ENCODE data around the gene ASAH2B.

Gene ASAH2B

DNA sequence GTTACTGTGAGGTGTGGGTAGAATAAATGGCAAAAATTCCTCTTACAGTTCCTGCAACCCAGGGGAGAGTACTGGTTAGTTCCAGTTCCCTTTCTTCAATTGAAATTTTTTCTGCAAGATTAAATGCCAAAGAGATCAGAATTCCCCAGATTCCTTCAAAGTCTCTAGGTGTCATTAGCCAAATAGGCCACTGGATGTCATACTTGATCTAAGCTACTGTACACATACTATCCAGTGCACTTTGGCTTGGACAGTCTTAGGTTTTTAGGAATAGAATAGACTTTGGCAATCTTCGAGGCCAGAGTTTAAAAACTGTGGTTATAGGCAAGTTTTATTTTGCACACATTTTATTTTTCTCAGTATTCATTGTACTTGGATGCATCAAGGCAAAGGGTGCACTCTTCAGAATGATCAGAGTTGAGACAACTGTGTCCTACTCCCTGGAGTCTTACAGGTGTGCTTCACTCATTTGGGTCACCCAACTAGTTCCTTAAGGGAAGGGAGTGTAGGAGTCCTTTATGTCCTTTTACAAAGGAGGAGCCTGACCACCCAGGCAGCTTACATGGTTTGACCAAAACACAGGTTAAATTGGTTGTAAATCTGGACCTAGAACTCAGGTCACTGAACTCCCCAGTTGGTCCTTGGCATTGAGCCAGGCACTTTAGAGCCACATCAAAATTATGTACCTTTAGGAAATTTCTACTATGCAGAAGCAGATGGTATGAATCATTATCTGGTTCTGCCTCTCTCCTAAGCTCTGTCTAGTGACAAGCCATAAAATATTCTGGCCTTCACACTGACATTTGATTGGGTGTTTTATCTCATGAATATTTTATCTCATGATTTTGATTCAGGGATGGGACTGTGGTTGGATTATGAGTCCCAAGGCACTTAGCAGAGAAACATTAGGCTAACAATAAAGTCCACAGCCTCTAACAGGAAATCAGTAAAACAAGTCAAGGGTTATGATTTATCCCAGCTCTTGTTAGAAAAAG lies 49.5 kb downstream of the ASAH2B start:
- in situ Hi-C loops (cut with HindIII; ENCODE audit: low pct_ligation_motif_present, low pct_unique_long_range_greater_than_20kb, low sequenced_read_pairs): no loop called here
- peak; percentile 49 for DNase-seq

DNA sequence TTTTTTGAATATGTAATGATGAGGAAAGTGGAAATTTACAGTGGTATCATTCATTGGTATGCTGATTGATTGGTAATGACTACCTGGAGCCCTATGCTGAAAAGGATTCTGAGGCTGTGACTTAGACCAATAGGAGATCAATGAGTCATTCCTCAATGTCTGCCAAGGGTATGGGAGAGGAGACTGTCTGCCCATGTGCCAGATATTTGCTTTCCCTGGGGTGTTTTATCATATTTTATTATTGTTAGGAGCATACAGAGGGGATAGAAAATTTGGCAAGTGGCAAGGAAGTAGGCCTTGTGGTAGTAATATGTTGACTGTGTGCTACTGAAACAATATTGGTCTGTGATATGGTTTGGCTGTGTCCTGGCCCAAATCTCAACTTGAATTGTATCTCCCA lies 54.8 kb downstream of the ASAH2B start:
- DNase-seq: no peak
- in situ Hi-C loops (cut with HindIII; ENCODE audit: low pct_ligation_motif_present, low pct_unique_long_range_greater_than_20kb, low sequenced_read_pairs): no loop called here

GRCh38 chr10:50796693-50797092 lies 57.0 kb downstream of the ASAH2B start:
- in situ Hi-C loops (cut with HindIII; ENCODE audit: low pct_ligation_motif_present, low pct_unique_long_range_greater_than_20kb, low sequenced_read_pairs): no loop called here
- DNase-seq: no peak

DNA sequence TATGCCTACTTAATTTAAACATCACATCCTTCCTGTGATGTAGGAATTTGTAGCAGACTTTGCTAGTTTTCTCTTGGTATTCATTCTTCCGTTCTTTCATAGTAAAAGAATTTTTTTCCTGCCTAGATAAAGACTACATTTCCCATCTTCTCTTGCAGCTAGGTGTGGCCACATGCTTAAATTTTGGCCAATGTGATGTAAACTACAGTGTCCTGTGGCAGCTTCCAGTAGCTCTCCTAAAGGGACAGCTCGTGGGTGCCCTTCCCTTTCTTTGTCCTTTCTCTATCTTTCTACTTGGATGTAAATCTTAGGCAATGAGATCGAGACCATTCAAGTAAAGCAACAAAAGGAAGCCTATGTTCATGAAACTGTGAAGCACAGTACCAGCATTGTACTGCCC lies 58.6 kb downstream of the ASAH2B start:
- no peak for DNase-seq
- in situ Hi-C loops (cut with HindIII; ENCODE audit: low pct_ligation_motif_present, low pct_unique_long_range_greater_than_20kb, low sequenced_read_pairs): no loop called here

DNA sequence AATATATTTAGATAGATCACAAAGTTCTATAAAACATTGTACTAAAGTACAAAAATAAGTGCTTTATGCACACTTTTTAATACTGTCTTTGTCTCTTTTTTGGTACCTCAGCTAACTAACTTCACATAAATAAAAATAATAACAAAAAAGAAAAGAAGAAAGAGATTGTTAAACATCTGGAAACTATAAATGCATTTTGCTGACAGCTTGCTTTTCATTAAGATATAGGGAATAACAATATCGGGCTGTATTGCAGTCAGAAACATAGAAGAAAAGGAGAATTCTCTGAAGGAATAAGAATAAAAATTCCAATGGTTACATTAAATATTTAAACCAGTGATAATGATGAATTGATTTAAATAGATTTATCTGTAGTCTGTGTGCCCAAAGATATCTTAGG lies 59.9 kb downstream of the ASAH2B start:
- in situ Hi-C loops (cut with HindIII; ENCODE audit: low pct_ligation_motif_present, low pct_unique_long_range_greater_than_20kb, low sequenced_read_pairs): no loop called here
- no peak for DNase-seq

GRCh38 chr10:50805981-50806622 lies 66.4 kb downstream of the ASAH2B start:
- in situ Hi-C loops (cut with HindIII; ENCODE audit: low pct_ligation_motif_present, low pct_unique_long_range_greater_than_20kb, low sequenced_read_pairs): no loop called here

DNA sequence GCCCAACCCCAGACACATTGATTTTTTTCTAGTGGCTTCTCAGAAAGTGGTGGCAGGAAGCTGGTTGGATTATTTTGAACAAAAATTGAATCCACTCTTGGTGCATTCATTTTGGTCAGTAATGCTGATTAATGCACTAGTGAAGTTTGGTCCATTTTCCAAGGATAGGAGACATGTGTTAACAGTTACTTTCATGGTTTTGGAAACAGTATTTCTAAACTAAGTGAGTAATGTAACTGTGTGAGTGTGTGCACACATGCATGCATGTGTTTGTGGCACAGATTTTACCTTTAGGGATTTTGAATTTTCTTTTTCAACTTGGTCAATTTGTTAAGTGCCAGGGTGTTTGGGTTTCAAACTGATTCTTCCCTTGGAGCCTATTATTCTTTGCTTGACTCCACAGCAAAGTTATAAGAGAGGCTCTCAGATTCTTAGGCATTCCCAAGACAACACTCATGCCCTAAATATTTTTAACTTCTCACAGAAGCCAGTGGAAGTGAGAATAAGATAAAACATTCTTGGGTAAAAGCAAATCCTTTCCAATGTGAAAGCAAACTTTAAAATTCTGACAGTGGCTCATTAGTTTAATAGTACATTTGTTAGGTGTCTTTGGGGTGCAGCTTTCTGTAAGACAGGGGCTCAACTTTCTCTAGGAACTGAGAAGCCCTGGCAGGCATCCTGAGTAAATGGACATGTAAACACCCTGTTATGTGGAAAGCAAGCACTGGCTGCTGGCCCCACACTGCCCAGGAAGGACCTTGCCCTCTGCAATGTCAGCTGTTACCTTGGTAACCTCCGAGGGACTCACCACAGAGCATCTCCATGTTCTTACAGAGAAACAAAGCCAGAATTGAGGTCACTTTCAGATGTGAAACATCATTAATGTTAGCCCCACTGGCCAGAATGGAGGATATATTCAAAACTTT lies 68.4 kb downstream of the ASAH2B start:
- no peak for DNase-seq
- in situ Hi-C loops (cut with HindIII; ENCODE audit: low pct_ligation_motif_present, low pct_unique_long_range_greater_than_20kb, low sequenced_read_pairs): no loop called here

More at GRCh38 chr10:50805981-50806622, 66.4 kb downstream of the ASAH2B start:
- DNase-seq: no peak
